Measurements from ENCODE around the gene ZRANB1.

Gene ZRANB1

GRCh38 chr10:124990671-124991625 lies 49.0 kb downstream of the ZRANB1 start:
- ChIA-PET POLR2A (no interaction called here), CTCF (interaction anchor here (0.6 to 2.8 kb wide), 2 partner anchors 70 to 423 kb away, joined by 3 to 8 read pairs; no protein-coding TSS in a partner anchor)
- DNase-seq (ENCODE audit: extremely low spot score) = no peak
- TF ChIP-seq FOXK2 (IDR thresholded peaks at IDR 0.05) (no peak), NFRKB (IDR thresholded peaks at IDR 0.05) (no peak)

GRCh38 chr10:124991835-124992234 lies 49.9 kb downstream of the ZRANB1 start:
- no peak for TF ChIP-seq TARDBP (IDR thresholded peaks at IDR 0.05)
- TF ChIP-seq SP1 (IDR thresholded peaks at IDR 0.05) = no peak
- TF ChIP-seq L3MBTL2 (conservative IDR thresholded peaks at IDR 0.05) = no peak
- TF ChIP-seq FOXM1 (IDR thresholded peaks at IDR 0.05; ENCODE audit: borderline replicate concordance) = no peak
- TF ChIP-seq ZNF384 (IDR thresholded peaks at IDR 0.05) = no peak
- TF ChIP-seq CTBP1 (IDR thresholded peaks at IDR 0.05; ENCODE audit: borderline replicate concordance) = no peak
- no peak for TF ChIP-seq SUZ12 (IDR thresholded peaks at IDR 0.05)
- no peak for TF ChIP-seq LEF1 (IDR thresholded peaks at IDR 0.05; ENCODE audit: borderline replicate concordance)
- CTCF ChIA-PET = interaction anchor here (0.6 to 2.8 kb wide), 8 partner anchors 8 to 637 kb away, joined by 3 to 10 read pairs (median 4); no protein-coding TSS in a partner anchor
- no peak for DNase-seq (ENCODE audit: extremely low spot score)
- POLR2A ChIA-PET = interaction anchor here (0.9 kb wide), 1 partner anchor 190 kb away, joined by 3 read pairs; the partner anchor contains the start of gene ABRAXAS2

- DNase-seq (ENCODE audit: extremely low spot score) = peak; percentile 58
- TF ChIP-seq BHLHE40 (IDR thresholded peaks at IDR 0.05; ENCODE audit: borderline replicate concordance) = no peak
- POLR2A ChIA-PET = interaction anchor here (0.9 kb wide), 3 partner anchors 68 to 191 kb away, joined by 3 to 4 read pairs (median 3); partner anchors contain the start of gene ABRAXAS2
- CTCF ChIA-PET = interaction anchor here (0.6 to 2.8 kb wide), 13 partner anchors 9 to 636 kb away, joined by 3 to 10 read pairs (median 4); no protein-coding TSS in a partner anchor
These were observed 50.8 kb downstream of the ZRANB1 start for GRCh38 chr10:124992462-124993344.

- ChIA-PET CTCF (interaction anchor here (0.5 to 2.8 kb wide), 10 partner anchors 9 to 111 kb away, joined by 3 to 10 read pairs (median 4); no protein-coding TSS in a partner anchor), POLR2A (no interaction called here)
- DNase-seq (ENCODE audit: extremely low spot score) = no peak
- no peak for TF ChIP-seq L3MBTL2 (conservative IDR thresholded peaks at IDR 0.05)
- TF ChIP-seq ARNT (IDR thresholded peaks at IDR 0.05) = no peak
- no peak for TF ChIP-seq SP1 (IDR thresholded peaks at IDR 0.05)
- TF ChIP-seq CTBP1 (IDR thresholded peaks at IDR 0.05; ENCODE audit: borderline replicate concordance) = no peak
- TF ChIP-seq FOXA1 (IDR thresholded peaks at IDR 0.05) = no peak
- no peak for TF ChIP-seq LEF1 (IDR thresholded peaks at IDR 0.05; ENCODE audit: borderline replicate concordance)
These were observed 51.4 kb downstream of the ZRANB1 start for GRCh38 chr10:124993345-124993708.

GRCh38 chr10:124993736-124994451 lies 52.0 kb downstream of the ZRANB1 start:
- ChIA-PET CTCF (interaction anchor here (0.5 to 2.8 kb wide), 3 partner anchors 10 to 96 kb away, joined by 5 to 10 read pairs (median 8); no protein-coding TSS in a partner anchor), POLR2A (no interaction called here)
- TF ChIP-seq CTBP1 (IDR thresholded peaks at IDR 0.05; ENCODE audit: borderline replicate concordance) (no peak), SP1 (IDR thresholded peaks at IDR 0.05) (no peak), PKNOX1 (IDR thresholded peaks at IDR 0.05) (no peak), ELF4 (IDR thresholded peaks at IDR 0.05) (no peak), FOXK2 (IDR thresholded peaks at IDR 0.05) (no peak), TARDBP (IDR thresholded peaks at IDR 0.05) (no peak), LEF1 (IDR thresholded peaks at IDR 0.05; ENCODE audit: borderline replicate concordance) (no peak), ARNT (IDR thresholded peaks at IDR 0.05) (no peak), FOXM1 (IDR thresholded peaks at IDR 0.05; ENCODE audit: borderline replicate concordance) (no peak), NFRKB (IDR thresholded peaks at IDR 0.05) (no peak), SUZ12 (IDR thresholded peaks at IDR 0.05) (no peak), FOXA1 (IDR thresholded peaks at IDR 0.05) (no peak)
- no peak for DNase-seq (ENCODE audit: extremely low spot score)

GRCh38 chr10:124994573-124995473 lies 52.9 kb downstream of the ZRANB1 start:
- POLR2A ChIA-PET = no interaction called here
- CTCF ChIA-PET = no interaction called here
- DNase-seq (ENCODE audit: extremely low spot score) = no peak
- no peak for TF ChIP-seq ELF4 (IDR thresholded peaks at IDR 0.05)
- no peak for TF ChIP-seq FOXA1 (IDR thresholded peaks at IDR 0.05)
- TF ChIP-seq LEF1 (IDR thresholded peaks at IDR 0.05; ENCODE audit: borderline replicate concordance) = no peak
- no peak for TF ChIP-seq SP1 (IDR thresholded peaks at IDR 0.05)
- no peak for TF ChIP-seq NFRKB (IDR thresholded peaks at IDR 0.05)
- TF ChIP-seq L3MBTL2 (conservative IDR thresholded peaks at IDR 0.05) = no peak
- TF ChIP-seq BHLHE40 (IDR thresholded peaks at IDR 0.05; ENCODE audit: borderline replicate concordance) = no peak
- no peak for TF ChIP-seq ZNF384 (IDR thresholded peaks at IDR 0.05)
- no peak for TF ChIP-seq TARDBP (IDR thresholded peaks at IDR 0.05)
- TF ChIP-seq PKNOX1 (IDR thresholded peaks at IDR 0.05) = no peak
- no peak for TF ChIP-seq ARNT (IDR thresholded peaks at IDR 0.05)
- TF ChIP-seq CTBP1 (IDR thresholded peaks at IDR 0.05; ENCODE audit: borderline replicate concordance) = no peak
- no peak for TF ChIP-seq FOXK2 (IDR thresholded peaks at IDR 0.05)
- no peak for TF ChIP-seq SUZ12 (IDR thresholded peaks at IDR 0.05)
- TF ChIP-seq HDGF (IDR thresholded peaks at IDR 0.05; ENCODE audit: borderline replicate concordance) = no peak
- TF ChIP-seq FOXM1 (IDR thresholded peaks at IDR 0.05; ENCODE audit: borderline replicate concordance) = no peak
